ENCODE measurements around the gene TMEM97. TPM values are rescaled to one million over a fixed set of nuclear protein-coding genes. Genes with fewer than 3 reads are reported as not detected.

The TMEM97 gene
- total RNA-seq, 1 donor from 2014 or later, result 170 TPM

DNA sequence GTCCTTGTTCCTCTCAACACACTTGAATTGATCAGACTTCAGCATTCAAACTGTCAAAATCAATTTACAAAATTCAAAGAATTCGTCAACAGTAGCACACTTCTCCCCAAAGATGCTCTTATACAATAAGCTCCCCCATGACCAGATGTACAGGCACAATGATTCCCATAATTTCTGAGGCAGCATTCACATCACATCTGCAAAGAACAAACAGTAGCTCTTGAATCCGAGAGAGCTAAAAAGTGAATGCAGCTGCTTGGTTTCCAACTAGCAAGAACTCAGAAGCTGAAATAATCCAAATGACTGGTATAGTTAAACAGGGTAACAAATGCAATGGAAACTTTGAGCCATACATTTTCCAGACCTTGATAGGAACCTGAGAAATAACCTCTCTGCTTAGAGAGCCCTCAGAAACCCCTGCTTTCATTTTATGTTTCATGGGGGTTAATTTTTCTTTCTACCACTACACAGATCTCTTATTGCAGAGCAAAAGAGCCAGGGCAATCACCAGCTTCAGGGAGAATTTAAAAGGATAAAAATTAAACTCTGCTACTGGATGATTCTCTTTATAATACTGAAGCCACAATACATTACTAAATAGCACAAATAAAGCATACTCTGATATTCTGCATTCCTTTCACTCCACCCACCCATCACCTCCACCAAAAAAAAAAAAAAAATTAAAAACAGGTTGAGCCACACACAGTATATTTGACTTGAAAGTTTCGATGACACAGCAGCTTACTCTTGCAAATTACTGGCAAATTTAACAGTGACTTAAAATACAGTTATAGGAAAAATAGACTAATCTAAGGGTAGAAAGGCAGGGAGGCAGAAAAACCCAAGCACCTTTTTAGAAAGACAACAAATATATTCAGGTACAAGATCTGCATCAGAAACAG is 23.1 kb upstream of the TMEM97 start:
- TF ChIP-seq, protein P1, sequence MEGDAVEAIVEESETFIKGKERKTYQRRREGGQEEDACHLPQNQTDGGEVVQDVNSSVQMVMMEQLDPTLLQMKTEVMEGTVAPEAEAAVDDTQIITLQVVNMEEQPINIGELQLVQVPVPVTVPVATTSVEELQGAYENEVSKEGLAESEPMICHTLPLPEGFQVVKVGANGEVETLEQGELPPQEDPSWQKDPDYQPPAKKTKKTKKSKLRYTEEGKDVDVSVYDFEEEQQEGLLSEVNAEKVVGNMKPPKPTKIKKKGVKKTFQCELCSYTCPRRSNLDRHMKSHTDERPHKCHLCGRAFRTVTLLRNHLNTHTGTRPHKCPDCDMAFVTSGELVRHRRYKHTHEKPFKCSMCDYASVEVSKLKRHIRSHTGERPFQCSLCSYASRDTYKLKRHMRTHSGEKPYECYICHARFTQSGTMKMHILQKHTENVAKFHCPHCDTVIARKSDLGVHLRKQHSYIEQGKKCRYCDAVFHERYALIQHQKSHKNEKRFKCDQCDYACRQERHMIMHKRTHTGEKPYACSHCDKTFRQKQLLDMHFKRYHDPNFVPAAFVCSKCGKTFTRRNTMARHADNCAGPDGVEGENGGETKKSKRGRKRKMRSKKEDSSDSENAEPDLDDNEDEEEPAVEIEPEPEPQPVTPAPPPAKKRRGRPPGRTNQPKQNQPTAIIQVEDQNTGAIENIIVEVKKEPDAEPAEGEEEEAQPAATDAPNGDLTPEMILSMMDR (IDR thresholded peaks at IDR 0.05; ENCODE audit: partially characterized antibody, unreplicated experiment), result no peak
- no peaks in the 10 kb centered on the region for H3K36me3 Mint-ChIP-seq (ENCODE audit: unreplicated experiment)
- no peaks in the 10 kb centered on the region for H3K4me1 Mint-ChIP-seq (ENCODE audit: low read depth, unreplicated experiment)
- H3K27ac Mint-ChIP-seq (ENCODE audit: unreplicated experiment), result no peak overlapping the region
- H3K27me3 Mint-ChIP-seq (ENCODE audit: unreplicated experiment), result no peaks in the 10 kb centered on the region
- DNase-seq, result no peak
- H3K4me3 Mint-ChIP-seq (ENCODE audit: unreplicated experiment), result no peak overlapping the region
- H3K9me3 Mint-ChIP-seq (ENCODE audit: unreplicated experiment), result peaks cover 1% of the 10 kb centered on the region

DNA sequence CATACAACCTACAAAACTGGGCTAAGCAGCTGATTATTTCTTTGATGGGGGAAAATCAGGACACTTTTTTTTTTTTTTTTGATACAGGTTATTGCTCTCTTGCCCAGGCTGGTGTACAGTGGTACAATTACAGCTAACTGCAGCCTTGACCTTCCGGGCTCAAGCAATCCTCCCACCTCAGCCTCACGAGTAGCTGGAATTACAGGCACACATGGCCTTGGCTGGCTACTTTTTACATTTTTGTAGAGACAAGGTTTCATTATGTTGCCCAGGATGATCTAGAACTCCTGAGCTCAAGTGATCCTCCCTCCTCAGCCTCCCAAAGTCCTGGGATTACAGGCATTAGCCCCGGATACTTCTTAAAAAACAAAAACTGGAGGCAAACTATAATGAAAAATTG is 20.6 kb upstream of the TMEM97 start:
- Mint-ChIP-seq H3K9me3 (ENCODE audit: unreplicated experiment) (peaks cover 1% of the 10 kb centered on the region), H3K27me3 (ENCODE audit: unreplicated experiment) (no peaks in the 10 kb centered on the region), H3K4me1 (ENCODE audit: low read depth, unreplicated experiment) (no peaks in the 10 kb centered on the region), H3K4me3 (ENCODE audit: unreplicated experiment) (no peak overlapping the region), H3K27ac (ENCODE audit: unreplicated experiment) (no peak overlapping the region), H3K36me3 (ENCODE audit: unreplicated experiment) (no peaks in the 10 kb centered on the region)
- DNase-seq, result no peak
- TF ChIP-seq, protein P1 (IDR thresholded peaks at IDR 0.05; ENCODE audit: partially characterized antibody, unreplicated experiment), result no peak

DNA sequence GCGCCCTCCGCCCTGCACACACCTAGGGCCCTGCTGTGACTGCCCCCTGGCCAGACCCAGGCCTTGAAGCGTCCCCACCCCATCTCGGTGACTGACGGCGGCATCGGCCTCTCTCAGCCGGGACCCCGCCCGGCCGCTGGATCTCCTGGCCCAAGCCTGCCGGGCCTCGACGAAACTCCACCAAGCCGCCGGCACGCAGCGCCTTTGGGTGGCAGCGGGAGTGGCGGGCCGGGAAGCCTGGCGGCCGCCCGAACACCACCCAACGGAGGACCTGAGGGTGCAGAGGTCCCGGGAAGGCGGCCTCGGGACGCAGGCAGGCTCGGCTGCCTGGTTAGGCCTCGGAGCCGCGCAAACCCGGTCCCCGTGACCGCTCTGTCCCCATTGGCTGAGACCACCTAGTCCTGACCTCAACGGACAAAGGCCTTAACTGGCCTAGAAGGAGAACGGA is 12.0 kb upstream of the TMEM97 start:
- no peaks in the 10 kb centered on the region for H3K27me3 Mint-ChIP-seq (ENCODE audit: unreplicated experiment)
- H3K36me3 Mint-ChIP-seq (ENCODE audit: unreplicated experiment), result no peaks in the 10 kb centered on the region
- no peaks in the 10 kb centered on the region for H3K4me1 Mint-ChIP-seq (ENCODE audit: low read depth, unreplicated experiment)
- no peak overlapping the region for H3K27ac Mint-ChIP-seq (ENCODE audit: unreplicated experiment)
- H3K9me3 Mint-ChIP-seq (ENCODE audit: unreplicated experiment), result no peaks in the 10 kb centered on the region
- TF ChIP-seq, protein P1 (IDR thresholded peaks at IDR 0.05; ENCODE audit: partially characterized antibody, unreplicated experiment), result no peak
- no peak for DNase-seq
- H3K4me3 Mint-ChIP-seq (ENCODE audit: unreplicated experiment), result no peak overlapping the region

DNA sequence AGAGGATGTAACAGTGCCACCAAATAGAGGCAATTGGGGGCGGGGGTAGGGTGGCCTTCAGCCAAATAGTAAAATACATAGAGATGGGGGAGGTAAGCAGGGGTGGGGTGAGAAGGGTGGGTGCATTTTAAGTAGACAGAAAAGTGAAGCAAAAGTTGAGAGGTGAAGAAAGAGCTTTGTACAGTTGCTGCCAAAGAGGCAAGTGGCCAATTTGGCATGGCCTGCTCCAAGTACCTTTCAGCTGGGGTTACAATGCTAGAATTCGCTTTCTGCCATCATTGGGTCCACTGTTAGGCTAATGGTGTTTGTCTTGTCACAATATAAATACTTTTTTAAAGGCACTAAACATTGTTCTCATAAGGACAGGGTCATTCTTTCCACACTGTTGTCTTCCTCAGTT is 5.2 kb upstream of the TMEM97 start:
- Mint-ChIP-seq H3K9me3 (ENCODE audit: unreplicated experiment) (peaks cover 7% of the 10 kb centered on the region), H3K4me3 (ENCODE audit: unreplicated experiment) (no peak overlapping the region), H3K27ac (ENCODE audit: unreplicated experiment) (no peak overlapping the region), H3K36me3 (ENCODE audit: unreplicated experiment) (no peaks in the 10 kb centered on the region), H3K4me1 (ENCODE audit: low read depth, unreplicated experiment) (peaks cover 8% of the 10 kb centered on the region), H3K27me3 (ENCODE audit: unreplicated experiment) (peaks cover 9% of the 10 kb centered on the region)
- TF ChIP-seq, protein P1 (IDR thresholded peaks at IDR 0.05; ENCODE audit: partially characterized antibody, unreplicated experiment), result no peak
- no peak for DNase-seq

Measured in glutamatergic neuron (in vitro differentiated cells).